PC-3 (cell line): ENCODE data around the gene TSPEAR.

ENCODE experiments used
- CTCF ChIP-seq: fragments of 300-600 bp; sonication (generic); conservative IDR thresholded peaks from 2 replicates; pipeline ENCODE4 v1.5.1; 2017; ENCODE audit warnings: antibody characterized with exemption, low read depth, mild to moderate bottlenecking, low read length
- EZH2 ChIP-seq: fragments of 300-600 bp; sonication (generic); IDR thresholded peaks from one replicate; pipeline ENCODE4 v1.6.1; 2017; ENCODE audit warnings: antibody characterized with exemption, mild to moderate bottlenecking, low read length; ENCODE audit not compliant: unreplicated experiment
- EZH2phosphoT487 ChIP-seq: fragments of 300-600 bp; sonication (generic); IDR thresholded peaks from 2 replicates; pipeline ENCODE4 v1.6.1; 2018; ENCODE audit warnings: mild to moderate bottlenecking, antibody characterized with exemption, low read length, borderline replicate concordance

GRCh38 chr21:44601596-44602462 is 109.5 kb downstream of the TSPEAR start:
- TF ChIP-seq CTCF: no peak
- TF ChIP-seq EZH2: no peak
- TF ChIP-seq EZH2phosphoT487: no peak
